DND-41 (cell line): ENCODE data around the gene GPR27.

Source experiments
- ATAC-seq: fragments of 200-7000 bp; cut with Tn5 transposase; 3 replicates; pipeline ENCODE4 v1.9.1; 2021; ENCODE audit warnings: low read depth; ENCODE audit not compliant: insufficient read depth
- DNase-seq: peaks from one replicate; pipeline ENCODE4 v3.0.0-alpha.2; 2020
- H2AFZ ChIP-seq: 2 replicates; pipeline ENCODE4 v1.6.0; 2012; ENCODE audit warnings: low read depth, low read length
- H3K27ac ChIP-seq: 2 replicates; pipeline ENCODE4 v1.5.1; 2012; ENCODE audit warnings: low read length, inconsistent platforms
- H3K27me3 ChIP-seq: fragments of 200-600 bp; sonication (generic); 2 replicates; pipeline ENCODE4 v1.6.0; 2012; ENCODE audit warnings: low read length, mild to moderate bottlenecking, inconsistent platforms; ENCODE audit not compliant: insufficient read depth, poor library complexity
- H3K36me3 ChIP-seq: 2 replicates; pipeline ENCODE4 v1.5.1; 2012; ENCODE audit warnings: low read length, inconsistent platforms; ENCODE audit not compliant: insufficient read depth
- H3K4me1 ChIP-seq: 2 replicates; pipeline ENCODE4 v1.5.1; 2012; ENCODE audit warnings: mild to moderate bottlenecking, low read length; ENCODE audit not compliant: insufficient read depth
- H3K4me2 ChIP-seq: 2 replicates; pipeline ENCODE4 v1.6.0; 2012; ENCODE audit warnings: mild to moderate bottlenecking, moderate library complexity, low read length, inconsistent platforms; ENCODE audit not compliant: insufficient read depth
- H3K4me3 ChIP-seq, 2 experiments: fragments of 200-600 bp in 1 of 2; shearing (Covaris generic) in 1 of 2; 2 replicates each; pipeline ENCODE4 v1.5.1; 2012 to 2016; ENCODE audit warnings: inconsistent platforms in 2 of 2, low read length in 2 of 2, mild to moderate bottlenecking in 2 of 2, low read depth in 1 of 2, moderate library complexity in 1 of 2
- H3K79me2 ChIP-seq: 2 replicates; pipeline ENCODE4 v1.6.0; 2012; ENCODE audit warnings: low read length, inconsistent platforms; ENCODE audit not compliant: insufficient read depth
- H3K9ac ChIP-seq: 2 replicates; pipeline ENCODE4 v1.6.0; 2012; ENCODE audit warnings: low read depth, mild to moderate bottlenecking, inconsistent platforms, low read length, moderate library complexity
- H3K9me3 ChIP-seq: 2 replicates; pipeline ENCODE4 v1.5.1; 2012; ENCODE audit warnings: low read length, moderate library complexity, mild to moderate bottlenecking, inconsistent platforms; ENCODE audit not compliant: insufficient read depth, severe bottlenecking
- H4K20me1 ChIP-seq: 2 replicates; pipeline ENCODE4 v1.6.0; 2012; ENCODE audit warnings: low read length; ENCODE audit not compliant: insufficient read depth
- CTCF ChIP-seq: IDR thresholded peaks from 2 replicates; pipeline ENCODE4 v1.5.1; 2012; ENCODE audit warnings: borderline replicate concordance, low read length, moderate library complexity, mild to moderate bottlenecking; ENCODE audit not compliant: poor library complexity, severe bottlenecking; ENCODE audit errors: extremely low read depth
- EZH2 ChIP-seq: IDR thresholded peaks from 3 replicates; pipeline ENCODE4 v1.6.1; 2012; ENCODE audit warnings: borderline replicate concordance, low read depth, mild to moderate bottlenecking, moderate library complexity, low read length, inconsistent platforms; ENCODE audit not compliant: severe bottlenecking

GPR27 gene

GRCh38 chr3:71710906-71711494 is 42.7 kb upstream of the GPR27 start:
- ATAC-seq = peak; percentile 59
- no peaks in the 10 kb centered on the region for H3K9me3 ChIP-seq
- H3K27me3 ChIP-seq = no peaks in the 10 kb centered on the region
- no peak overlapping the region for H2AFZ ChIP-seq
- H3K4me3 ChIP-seq = no peak overlapping the region
- peaks cover 9% of the 10 kb centered on the region for H3K4me1 ChIP-seq
- H3K4me2 ChIP-seq = no peak overlapping the region
- TF ChIP-seq EZH2 (no peak), CTCF (peak; percentile 78)
- no peaks in the 10 kb centered on the region for H4K20me1 ChIP-seq
- H3K9ac ChIP-seq = no peak overlapping the region
- H3K36me3 ChIP-seq = no peaks in the 10 kb centered on the region
- DNase-seq = no peak
- H3K79me2 ChIP-seq = no peaks in the 10 kb centered on the region
- H3K27ac ChIP-seq = no peak overlapping the region

GRCh38 chr3:71713041-71713440 is 40.6 kb upstream of the GPR27 start:
- ATAC-seq = no peak

DNA sequence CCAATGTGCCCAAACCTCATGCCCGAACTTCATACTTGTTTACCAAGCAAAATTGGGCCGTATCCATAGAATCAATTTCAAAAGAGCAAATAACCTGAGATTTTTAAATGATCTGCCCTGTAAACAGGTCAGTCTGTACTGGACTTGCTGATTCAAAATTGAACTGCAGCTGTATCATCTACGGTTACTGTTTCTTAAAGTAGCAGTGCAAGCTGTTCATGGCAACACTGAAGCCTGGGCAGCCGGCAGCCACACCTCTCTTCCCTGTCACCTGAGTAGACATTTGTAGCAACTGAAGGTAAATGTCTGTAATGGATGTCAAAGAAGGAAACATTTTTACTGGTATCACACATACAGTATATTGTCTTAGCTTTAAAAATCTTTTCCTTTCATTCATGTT is 39.1 kb upstream of the GPR27 start:
- no peaks in the 10 kb centered on the region for H3K27me3 ChIP-seq
- H3K27ac ChIP-seq = no peak overlapping the region
- no peak overlapping the region for H3K9ac ChIP-seq
- no peaks in the 10 kb centered on the region for H3K36me3 ChIP-seq
- H3K9me3 ChIP-seq = no peaks in the 10 kb centered on the region
- no peak overlapping the region for H3K4me2 ChIP-seq
- H3K4me3 ChIP-seq = no peak overlapping the region
- H3K79me2 ChIP-seq = no peaks in the 10 kb centered on the region
- DNase-seq = no peak
- H3K4me1 ChIP-seq = peaks cover 7% of the 10 kb centered on the region
- H2AFZ ChIP-seq = no peak overlapping the region
- no peak for ATAC-seq
- no peaks in the 10 kb centered on the region for H4K20me1 ChIP-seq
- TF ChIP-seq EZH2 (no peak), CTCF (no peak)

More at GRCh38 chr3:71713041-71713440, 40.6 kb upstream of the GPR27 start:
- no peaks in the 10 kb centered on the region for H3K79me2 ChIP-seq
- no peak overlapping the region for H3K9ac ChIP-seq
- no peaks in the 10 kb centered on the region for H4K20me1 ChIP-seq
- DNase-seq = no peak
- H3K4me1 ChIP-seq = peaks cover 9% of the 10 kb centered on the region
- no peaks in the 10 kb centered on the region for H3K27me3 ChIP-seq
- no peak overlapping the region for H2AFZ ChIP-seq
- no peak for TF ChIP-seq CTCF
- TF ChIP-seq EZH2 = no peak
- no peaks in the 10 kb centered on the region for H3K9me3 ChIP-seq
- no peak overlapping the region for H3K27ac ChIP-seq
- H3K4me2 ChIP-seq = no peak overlapping the region
- H3K4me3 ChIP-seq = no peak overlapping the region
- H3K36me3 ChIP-seq = no peaks in the 10 kb centered on the region

- Histone ChIP-seq H3K9ac (no peak overlapping the region), H3K27me3 (peaks cover 28% of the 10 kb centered on the region), H3K36me3 (no peaks in the 10 kb centered on the region), H2AFZ (no peak overlapping the region), H3K9me3 (no peaks in the 10 kb centered on the region), H3K79me2 (no peaks in the 10 kb centered on the region), H4K20me1 (peaks cover 2% of the 10 kb centered on the region; the same call in 1 of the 2 replicates), H3K4me3 (no peak overlapping the region), H3K4me1 (no peaks in the 10 kb centered on the region), H3K27ac (no peak overlapping the region), H3K4me2 (no peak overlapping the region)
- TF ChIP-seq EZH2 = no peak
- TF ChIP-seq CTCF = no peak
- ATAC-seq (no peak), DNase-seq (no peak)
These were observed 35.6 kb upstream of the GPR27 start for GRCh38 chr3:71718072-71718471.
